Activated CD4-positive, alpha-beta T cell treated with anti-CD3 and anti-CD28 coated beads, Interleukin-2, amount 50 U/mL, for 48 hours (primary cell): ENCODE measurements around the gene TNFRSF8.

Experiments
- DNase-seq, 2 experiments: peaks; one replicate each; pipeline ENCODE4 v3.0.0-alpha.2; 2020

The TNFRSF8 gene

DNA sequence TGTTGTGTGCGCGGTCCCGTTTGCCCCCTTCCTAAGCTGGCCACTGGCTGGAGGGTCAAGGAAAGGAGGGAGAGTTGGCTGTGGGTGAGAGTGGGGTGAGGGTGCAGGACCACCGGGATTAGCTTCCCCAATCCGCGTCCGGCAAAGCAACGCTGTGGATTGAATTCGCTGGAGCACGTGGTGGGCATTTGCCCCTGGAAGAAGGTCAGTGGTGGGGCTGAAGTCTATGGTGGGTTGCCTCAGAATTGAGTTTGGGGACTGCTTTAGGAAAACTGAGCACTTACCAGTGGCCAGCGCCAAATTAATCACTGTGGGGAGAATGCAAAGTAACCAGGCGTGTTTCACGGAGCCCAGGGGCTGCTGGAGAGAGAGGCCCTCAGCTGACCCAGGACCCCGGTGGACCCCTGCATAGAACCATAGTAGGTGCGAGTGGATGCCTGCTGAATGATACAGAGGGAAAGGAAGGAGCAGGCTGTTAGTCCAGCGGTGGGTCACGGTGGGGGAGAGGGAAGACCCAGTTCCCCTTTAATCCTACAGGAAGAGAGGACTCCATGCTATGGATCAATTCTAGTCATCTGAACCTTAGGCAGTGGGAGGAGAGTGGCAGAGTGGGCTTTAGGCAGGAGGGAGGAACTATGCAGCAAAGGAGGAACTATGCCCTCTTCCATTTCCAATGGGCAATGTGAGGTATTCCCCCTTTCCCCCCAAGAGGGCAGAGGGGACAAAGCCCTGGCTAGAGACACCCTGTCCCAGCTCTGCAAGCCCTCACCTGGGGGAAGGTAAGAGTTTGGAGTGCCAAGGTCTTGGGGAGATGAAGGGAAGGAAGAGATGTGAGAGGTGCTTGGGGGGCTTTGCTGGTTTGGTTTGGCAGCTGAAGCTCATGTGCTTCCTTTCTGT is 1.2 kb downstream of the TNFRSF8 start:
- DNase-seq, result no peak

- DNase-seq, result peak in 1 of 2 experiments; percentile 52
Observed at GRCh38 chr1:12065872-12066271, 2.8 kb downstream of the TNFRSF8 start.

GRCh38 chr1:12067900-12068821 is 5.1 kb downstream of the TNFRSF8 start:
- DNase-seq, result peak; percentile 71 to 79

DNA sequence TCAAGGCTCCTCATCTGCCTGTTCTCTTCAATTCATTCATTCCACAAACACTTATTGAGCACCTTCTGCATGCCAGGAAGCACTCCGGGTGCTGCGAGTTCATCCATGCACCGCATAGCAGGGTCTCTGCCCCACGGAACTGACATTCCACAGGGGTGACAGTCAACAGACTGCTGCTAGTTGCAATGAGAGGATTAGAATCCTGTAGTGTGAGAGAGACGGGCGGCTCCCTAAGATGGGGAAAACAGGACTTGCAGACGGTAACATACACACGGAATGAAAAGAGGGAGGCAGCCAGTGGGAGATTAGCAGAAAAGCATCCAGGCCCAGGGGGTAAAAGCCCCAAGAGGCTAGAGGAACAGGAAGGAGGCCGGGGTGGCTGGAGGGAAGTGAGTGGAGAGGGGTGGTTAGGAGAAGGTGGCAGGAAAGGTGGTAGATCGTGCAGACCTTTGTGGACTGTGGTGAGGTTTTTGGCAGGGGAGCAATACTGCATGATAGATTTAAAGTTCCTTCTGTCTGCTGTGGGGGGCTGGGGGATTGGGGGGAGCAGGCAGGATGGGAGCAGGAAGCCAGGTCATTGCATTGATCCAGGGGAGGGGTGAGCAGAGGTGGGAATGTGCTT is 6.6 kb downstream of the TNFRSF8 start:
- DNase-seq, result no peak

DNA sequence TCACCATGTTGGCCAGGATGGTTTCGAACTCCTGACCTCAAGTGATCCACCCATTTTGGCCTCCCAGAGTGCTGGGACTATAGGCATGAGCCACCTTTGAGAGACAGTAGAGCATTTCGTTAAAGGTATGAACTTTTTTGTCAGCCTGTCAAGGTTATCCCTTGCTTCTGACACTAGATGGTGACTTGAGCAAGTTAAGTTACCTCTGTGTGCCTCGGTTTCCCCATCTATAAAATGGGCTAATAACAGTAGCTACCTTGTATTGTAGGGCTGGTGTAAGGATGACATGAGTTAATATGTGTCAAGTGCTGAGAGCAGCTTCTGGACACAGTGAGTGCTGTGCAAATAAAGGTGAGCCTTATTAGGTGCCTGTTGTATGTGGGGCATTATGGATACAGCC is 8.8 kb downstream of the TNFRSF8 start:
- DNase-seq, result no peak

DNA sequence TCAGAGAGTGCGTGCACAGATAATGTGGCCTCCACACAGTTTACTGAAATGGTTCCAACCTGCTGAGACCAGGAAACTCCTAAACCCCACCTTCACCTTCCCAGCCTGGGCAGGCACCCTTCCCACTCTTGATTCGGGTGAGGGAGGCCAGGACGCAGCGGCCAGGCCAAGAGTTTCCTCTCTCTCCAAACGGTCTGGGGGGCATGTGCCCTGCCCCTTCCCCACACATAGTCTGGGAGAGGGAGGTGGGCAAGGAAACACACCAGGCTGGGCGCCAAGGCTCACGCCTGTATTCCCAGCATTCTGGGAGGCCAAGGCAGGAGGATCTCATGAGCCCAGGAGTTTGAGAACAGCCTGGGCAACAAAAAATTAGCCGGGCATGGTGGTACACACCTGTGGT is 9.6 kb downstream of the TNFRSF8 start:
- no peak for DNase-seq

DNA sequence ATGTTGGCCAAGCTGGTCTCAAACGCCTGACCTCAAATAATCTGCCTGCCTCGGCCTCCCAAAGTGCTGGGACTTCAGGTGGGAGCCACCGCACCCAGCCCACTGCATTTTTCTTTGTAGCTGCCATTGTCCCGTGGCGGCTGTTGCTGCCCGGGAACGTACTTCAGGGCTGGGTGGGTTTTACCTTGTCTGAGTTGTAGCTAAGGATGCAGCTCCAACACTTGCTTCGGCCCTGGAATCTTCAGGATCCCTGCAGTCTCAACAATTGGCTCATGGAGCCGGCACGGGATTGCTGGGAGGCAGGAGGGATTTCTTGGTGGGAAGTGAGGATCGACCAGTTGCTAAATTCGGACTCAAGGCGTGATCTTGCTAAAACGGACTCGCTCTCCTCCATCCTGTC is 10.7 kb downstream of the TNFRSF8 start:
- no peak for DNase-seq

GRCh38 chr1:12075195-12076114 is 12.4 kb downstream of the TNFRSF8 start:
- DNase-seq, result no peak

GRCh38 chr1:12076425-12077005 is 13.4 kb downstream of the TNFRSF8 start:
- no peak for DNase-seq

DNA sequence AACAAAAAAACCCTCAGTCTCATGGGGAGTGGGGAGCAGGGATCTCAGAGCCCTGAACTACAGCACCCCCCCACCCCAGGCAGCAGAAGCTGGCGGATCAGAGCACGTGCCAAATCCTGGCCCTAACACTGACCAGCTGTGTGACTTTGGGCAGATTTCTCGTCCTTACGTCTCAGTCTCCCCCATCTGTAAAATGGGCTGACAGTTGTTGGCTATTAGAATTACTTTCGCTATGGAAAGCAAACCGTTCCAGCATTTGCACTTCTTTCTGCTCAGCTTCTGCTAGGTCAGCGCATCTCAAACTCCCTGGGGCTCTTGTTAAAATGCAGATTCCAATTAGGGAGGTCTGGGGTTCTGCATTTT is 15.5 kb downstream of the TNFRSF8 start:
- DNase-seq, result no peak

DNA sequence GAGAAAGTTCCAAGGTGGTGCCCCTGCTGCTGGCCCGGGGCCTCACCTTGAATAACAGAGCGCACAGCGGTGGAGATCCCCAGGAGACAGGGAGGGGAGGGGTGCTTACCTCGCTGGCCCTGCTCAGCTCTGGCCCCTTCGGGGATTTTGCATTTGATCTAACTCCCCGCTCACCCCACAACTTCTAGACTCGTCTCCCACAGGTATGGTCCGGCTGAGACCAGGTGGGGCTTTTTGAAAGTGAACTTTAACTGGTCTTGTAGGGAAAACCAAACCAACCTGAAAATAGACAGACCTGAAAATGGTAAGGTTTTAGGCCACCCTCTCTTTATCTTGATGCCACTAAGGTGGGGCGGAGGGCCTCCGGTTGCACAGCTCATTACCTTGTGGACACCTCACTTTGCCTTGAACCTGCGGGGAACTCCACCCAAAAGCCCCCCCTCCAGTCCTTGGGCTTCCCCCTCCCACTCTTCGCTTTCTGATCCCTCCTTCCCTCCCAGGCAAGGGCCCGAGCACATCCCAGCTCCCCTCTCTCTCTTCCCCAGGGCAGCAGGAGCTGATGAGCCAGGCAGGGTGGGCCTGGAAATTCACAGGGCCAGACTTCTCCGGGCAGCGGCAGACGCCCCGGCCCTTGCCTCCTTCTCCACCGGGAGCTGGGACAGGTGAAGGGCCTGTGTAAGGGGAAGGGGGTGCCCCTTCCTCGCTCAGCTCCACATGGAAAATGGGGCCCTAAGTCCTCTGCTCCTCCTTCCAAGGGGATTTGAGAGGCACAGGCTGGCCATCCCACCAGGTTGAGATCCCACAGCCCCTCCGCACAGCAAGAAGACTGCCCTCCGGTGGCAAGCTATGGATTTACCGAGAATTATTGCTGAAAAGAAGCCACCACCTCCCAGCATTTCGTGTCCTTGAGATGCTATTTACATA is 16.1 kb downstream of the TNFRSF8 start:
- peak; percentile 65 to 75 for DNase-seq

DNA sequence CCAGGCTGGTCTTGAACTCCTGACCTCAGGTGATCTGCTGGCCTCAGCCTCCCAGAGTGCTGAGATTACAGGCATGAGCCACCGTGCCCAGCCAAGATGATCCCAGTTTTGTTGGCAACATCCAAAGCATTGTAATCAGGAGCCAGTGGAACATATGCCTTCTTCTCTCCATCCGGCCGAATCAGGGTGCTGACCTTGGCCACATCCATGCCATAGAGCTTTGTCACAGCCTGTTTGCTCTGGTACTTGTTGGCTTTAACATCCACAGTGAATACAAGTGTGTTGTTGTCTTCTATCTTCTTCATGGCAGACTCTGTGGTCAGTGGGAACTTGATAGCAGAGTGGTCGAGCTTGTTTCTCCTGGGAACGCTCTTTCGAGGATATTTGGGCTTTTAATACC is 17.1 kb downstream of the TNFRSF8 start:
- DNase-seq, result no peak

DNA sequence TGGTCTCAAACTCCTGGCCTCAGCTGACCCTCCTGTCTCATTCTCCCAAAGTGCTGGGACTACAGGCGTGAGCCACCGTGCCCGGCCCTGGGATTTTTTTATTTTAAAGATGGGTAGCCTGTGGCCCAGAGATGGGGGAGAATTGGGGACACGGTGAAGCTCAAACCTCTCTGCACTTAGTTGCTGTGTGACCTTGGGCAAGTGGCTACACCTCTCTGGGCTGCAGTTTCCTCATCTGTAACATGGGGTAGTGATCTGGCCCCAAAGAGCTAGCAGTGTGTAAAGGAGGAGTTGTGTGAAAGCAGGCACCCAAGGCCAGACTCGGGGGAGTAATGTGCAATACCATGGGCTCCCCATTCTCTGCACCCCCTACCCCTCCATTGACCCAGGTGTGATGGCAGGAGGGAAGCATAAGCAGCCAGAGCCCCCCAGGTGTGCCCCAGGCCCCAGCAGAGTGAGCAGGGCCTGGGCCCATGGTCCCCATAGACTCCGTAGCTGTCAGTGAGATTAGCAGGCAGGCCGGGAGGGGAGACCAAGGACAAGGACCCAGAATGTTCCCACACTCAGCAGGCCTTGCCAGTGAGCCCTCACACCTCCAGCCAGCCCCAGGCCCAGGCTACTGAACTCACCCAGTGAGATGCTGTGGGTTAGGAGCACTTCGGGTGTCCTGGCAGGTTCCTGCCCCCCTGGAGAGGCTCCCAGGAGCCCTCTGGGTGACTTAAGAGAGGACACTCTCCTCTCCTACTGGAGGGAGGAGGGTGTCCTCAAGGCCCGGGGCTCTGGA is 17.9 kb downstream of the TNFRSF8 start:
- no peak for DNase-seq

DNA sequence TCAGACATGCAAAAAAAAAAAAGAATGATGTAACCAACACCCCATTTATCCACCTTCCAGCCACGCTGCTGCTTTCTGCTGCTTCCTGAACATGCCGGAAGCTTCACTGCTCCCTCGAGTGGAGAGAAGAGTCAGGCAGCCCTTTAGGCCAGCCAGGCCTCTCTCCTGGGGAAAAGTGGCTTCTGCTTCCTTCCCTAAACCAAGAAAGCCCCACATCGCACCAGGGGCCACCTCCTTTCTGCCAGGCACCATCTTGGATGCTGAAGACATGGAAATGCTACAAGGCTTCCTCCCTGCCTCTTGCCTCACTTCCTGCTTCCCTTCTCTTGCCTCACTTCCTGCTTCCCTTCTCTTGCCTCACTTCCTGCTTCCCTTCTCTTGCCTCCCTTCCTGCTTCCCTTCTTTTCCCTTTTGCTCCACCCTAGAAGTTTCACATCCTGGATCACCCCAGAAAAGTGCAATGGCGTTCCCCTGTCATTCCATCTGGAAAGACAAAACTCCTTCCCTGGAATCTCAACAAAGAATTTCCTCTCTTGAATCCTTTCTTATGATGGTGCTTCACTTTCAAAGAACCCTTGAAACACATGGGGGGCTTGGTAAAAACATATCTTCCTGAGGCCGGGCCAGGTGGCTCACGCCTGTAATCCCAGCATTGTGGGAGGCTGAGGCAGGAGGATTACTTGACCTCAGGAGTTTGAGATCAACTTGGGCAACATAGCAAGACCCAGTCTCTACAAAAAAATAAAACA is 18.7 kb downstream of the TNFRSF8 start:
- no peak for DNase-seq

GRCh38 chr1:12082988-12083387 is 19.9 kb downstream of the TNFRSF8 start:
- no peak for DNase-seq

DNA sequence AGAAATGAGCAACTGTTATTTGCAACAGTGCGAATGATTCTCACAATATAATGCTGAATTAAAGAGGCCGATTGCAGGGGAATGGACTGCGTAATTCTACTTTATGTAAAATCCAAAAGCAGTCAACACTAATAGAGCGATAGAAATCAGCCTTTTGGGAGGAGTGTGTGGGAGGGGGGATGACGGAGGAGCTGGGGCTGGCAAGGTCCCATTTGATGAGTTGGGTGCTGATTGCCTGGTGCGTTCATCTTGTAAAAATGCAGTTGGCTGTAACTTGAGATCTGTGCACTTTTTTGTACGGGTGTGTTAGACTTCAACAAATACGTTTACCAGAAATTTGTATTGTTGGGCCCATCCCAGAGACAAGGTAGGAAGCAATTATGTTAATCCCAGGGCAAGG is 20.7 kb downstream of the TNFRSF8 start:
- DNase-seq, result no peak

DNA sequence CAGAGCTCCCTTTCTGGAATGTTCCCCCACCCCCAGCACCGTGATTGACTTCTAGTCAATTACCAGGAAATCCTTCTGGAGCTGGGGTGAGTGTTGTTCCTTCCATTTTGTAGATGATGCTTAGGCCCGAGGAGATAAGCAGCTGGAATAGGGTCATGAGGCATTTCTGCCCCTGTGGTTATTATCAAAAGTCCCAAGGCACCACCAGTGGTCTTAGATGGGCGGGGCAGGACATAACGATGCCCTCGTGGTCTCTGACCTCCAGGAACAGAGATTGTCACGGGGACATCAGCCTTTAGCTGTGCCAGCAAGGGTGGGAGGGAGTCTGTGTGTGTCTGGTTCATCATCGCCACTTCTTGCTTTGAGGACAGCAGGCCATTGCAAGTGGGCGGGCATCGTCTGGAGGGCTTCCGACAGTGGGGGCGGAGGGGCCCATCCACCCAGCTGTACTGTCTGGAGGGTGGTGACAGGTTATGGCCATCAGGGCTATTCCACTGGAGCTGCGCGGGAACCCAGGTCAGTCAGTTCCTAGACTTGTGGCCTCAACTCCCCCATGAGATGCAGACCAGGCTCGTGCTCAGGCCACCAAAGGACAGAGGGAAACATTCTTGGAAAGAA is 22.6 kb downstream of the TNFRSF8 start:
- DNase-seq, result no peak

GRCh38 chr1:12087797-12088314 is 24.8 kb downstream of the TNFRSF8 start:
- DNase-seq, result peak; percentile 54 to 67
